H9 (cell line): ENCODE results near the gene CLDN2. TPM values are rescaled to one million over a fixed set of nuclear protein-coding genes. Genes with fewer than 3 reads are reported as not detected.

Source experiments
- DNase-seq: peaks from one replicate; pipeline ENCODE4 v3.0.0-alpha.2; 2017
- H2AFZ ChIP-seq: one replicate; pipeline ENCODE4 v1.6.1; 2013; ENCODE audit warnings: mild to moderate bottlenecking, low read length, control low read depth, moderate library complexity
- H2AK5ac ChIP-seq: 2 replicates; pipeline ENCODE4 v1.6.1; 2013; ENCODE audit warnings: low read length, control low read depth, mixed read lengths; ENCODE audit not compliant: insufficient read length
- H2BK120ac ChIP-seq: one replicate; pipeline ENCODE4 v1.6.1; 2013; ENCODE audit warnings: low read depth, mild to moderate bottlenecking, low read length, control low read depth, inconsistent platforms; ENCODE audit not compliant: poor library complexity, severe bottlenecking
- H2BK12ac ChIP-seq: 2 replicates; pipeline ENCODE4 v1.6.1; 2013; ENCODE audit warnings: low read length, control low read depth, mixed read lengths, low read depth; ENCODE audit not compliant: insufficient read length
- H2BK15ac ChIP-seq: 2 replicates; pipeline ENCODE4 v1.6.1; 2013; ENCODE audit warnings: low read depth, low read length, control low read depth
- H2BK20ac ChIP-seq: one replicate; pipeline ENCODE4 v1.6.1; 2013; ENCODE audit warnings: low read depth, mild to moderate bottlenecking, low read length, control low read depth, inconsistent platforms; ENCODE audit not compliant: poor library complexity, severe bottlenecking
- H2BK5ac ChIP-seq: 2 replicates; pipeline ENCODE4 v1.6.1; 2013; ENCODE audit warnings: low read length, control low read depth, mixed read lengths; ENCODE audit not compliant: insufficient read length
- H3K14ac ChIP-seq: 2 replicates; pipeline ENCODE4 v1.6.1; 2013; ENCODE audit warnings: low read length, control low read depth; ENCODE audit not compliant: insufficient read depth
- H3K18ac ChIP-seq: 2 replicates; pipeline ENCODE4 v1.6.1; 2013; ENCODE audit warnings: low read depth, mild to moderate bottlenecking, mixed read lengths, low read length, control low read depth; ENCODE audit not compliant: insufficient read length
- H3K23ac ChIP-seq: 2 replicates; pipeline ENCODE4 v1.6.1; 2013; ENCODE audit warnings: low read length, control low read depth, mixed read lengths, low read depth; ENCODE audit not compliant: insufficient read length
- H3K23me2 ChIP-seq: 2 replicates; pipeline ENCODE4 v1.6.1; 2013; ENCODE audit warnings: low read depth, mild to moderate bottlenecking, mixed read lengths, low read length, control low read depth; ENCODE audit not compliant: insufficient read length, poor library complexity, severe bottlenecking
- H3K27ac ChIP-seq: 2 replicates; pipeline ENCODE4 v1.5.1; 2013; ENCODE audit warnings: low read length, control low read depth, mixed read lengths, low read depth; ENCODE audit not compliant: insufficient read length
- H3K27me3 ChIP-seq: 2 replicates; pipeline ENCODE4 v1.6.1; 2013; ENCODE audit warnings: low read length, control low read depth, inconsistent platforms; ENCODE audit not compliant: insufficient read depth
- H3K4ac ChIP-seq: 2 replicates; pipeline ENCODE4 v1.6.1; 2013; ENCODE audit warnings: low read depth, mild to moderate bottlenecking, control low read depth, inconsistent platforms, low read length, moderate library complexity
- H3K4me1 ChIP-seq: 2 replicates; pipeline ENCODE4 v1.6.1; 2013; ENCODE audit warnings: low read length, control low read depth, inconsistent platforms; ENCODE audit not compliant: insufficient read depth
- H3K4me2 ChIP-seq: 2 replicates; pipeline ENCODE4 v1.6.1; 2013; ENCODE audit warnings: low read length, control low read depth, mixed read lengths; ENCODE audit not compliant: insufficient read length, insufficient read depth
- H3K56ac ChIP-seq: 2 replicates; pipeline ENCODE4 v1.6.1; 2013; ENCODE audit warnings: low read depth, mild to moderate bottlenecking, mixed read lengths, low read length, control low read depth; ENCODE audit not compliant: insufficient read length
- H3K79me1 ChIP-seq: 2 replicates; pipeline ENCODE4 v1.6.1; 2013; ENCODE audit warnings: low read depth, mild to moderate bottlenecking, moderate library complexity, low read length, control low read depth, inconsistent platforms; ENCODE audit not compliant: insufficient read depth, poor library complexity, severe bottlenecking
- H3K79me2 ChIP-seq: 2 replicates; pipeline ENCODE4 v1.6.1; 2013; ENCODE audit warnings: low read length, control low read depth, inconsistent platforms; ENCODE audit not compliant: insufficient read depth
- H3K9ac ChIP-seq: 2 replicates; pipeline ENCODE4 v1.6.1; 2013; ENCODE audit warnings: low read length, control low read depth, mixed read lengths; ENCODE audit not compliant: insufficient read length; ENCODE audit errors: extremely low read depth
- H3K9me3 ChIP-seq: one replicate; pipeline ENCODE4 v1.6.1; 2013; ENCODE audit warnings: low read depth, low read length, inconsistent platforms; ENCODE audit not compliant: control insufficient read depth
- H3T11ph ChIP-seq: one replicate; pipeline ENCODE4 v1.6.1; 2013; ENCODE audit warnings: mild to moderate bottlenecking, low read length, control low read depth, inconsistent platforms
- H4K20me1 ChIP-seq: one replicate; pipeline ENCODE4 v1.6.1; 2013; ENCODE audit not compliant: control insufficient read depth, insufficient read length, insufficient read depth
- H4K5ac ChIP-seq: 2 replicates; pipeline ENCODE4 v1.6.1; 2013; ENCODE audit warnings: low read depth, mild to moderate bottlenecking, mixed read lengths, low read length, control low read depth; ENCODE audit not compliant: insufficient read length
- H4K8ac ChIP-seq: replicated peaks from 2 replicates; pipeline ENCODE4 v1.6.1; 2013; ENCODE audit warnings: low read length, control low read depth, mixed read lengths, low read depth; ENCODE audit not compliant: insufficient read length
- H4K91ac ChIP-seq: 2 replicates; pipeline ENCODE4 v1.6.1; 2013; ENCODE audit warnings: low read depth, mild to moderate bottlenecking, moderate library complexity, mixed read lengths, low read length, control low read depth; ENCODE audit not compliant: insufficient read length
- H3K27ac Mint-ChIP-seq, 3 experiments: 2 replicates in 2 of 3; 3 replicates in 1 of 3; pipeline ENCODE4 v1.8.0; 2020 to 2021; ENCODE audit warnings: mixed read lengths in 3 of 3, mild to moderate bottlenecking in 1 of 3, moderate library complexity in 1 of 3
- H3K27me3 Mint-ChIP-seq: 2 replicates; pipeline ENCODE4 v1.8.0; 2021; ENCODE audit warnings: low read depth, mild to moderate bottlenecking, moderate library complexity, mixed read lengths
- H3K36me3 Mint-ChIP-seq, 3 experiments: 2 replicates in 2 of 3; 3 replicates in 1 of 3; pipeline ENCODE4 v1.8.0; 2020 to 2021; ENCODE audit warnings: low read depth in 3 of 3, mixed read lengths in 3 of 3; ENCODE audit not compliant: insufficient read depth in 1 of 3
- H3K4me1 Mint-ChIP-seq, 2 experiments: 2 replicates each; pipeline ENCODE4 v1.8.0; 2020; ENCODE audit warnings: mixed read lengths in 2 of 2
- H3K4me3 Mint-ChIP-seq, 2 experiments: 2 replicates in 1 of 2; 3 replicates in 1 of 2; pipeline ENCODE4 v1.8.0; 2020 to 2021; ENCODE audit warnings: mild to moderate bottlenecking in 2 of 2, mixed read lengths in 2 of 2, moderate library complexity in 1 of 2
- H3K9me3 Mint-ChIP-seq, 2 experiments: 2 replicates in 1 of 2; 3 replicates in 1 of 2; pipeline ENCODE4 v1.8.0; 2020; ENCODE audit warnings: mild to moderate bottlenecking in 2 of 2, mixed read lengths in 2 of 2, moderate library complexity in 1 of 2
- WGBS: extraction: QIAGEN DNeasy Blood & Tissue Kit; methylation state at CpG from one replicate; pipeline ENCODE4 v1.1.7; 2013; ENCODE audit warnings: missing lambda C conversion rate, low lambda C conversion rate, mixed read lengths; ENCODE audit not compliant: insufficient read length; ENCODE audit errors: extremely low coverage; 5-methylcytosine and 5-hydroxymethylcytosine counted together
- total RNA-seq: library from RNA; stranded (reverse); gene quantifications from 2 replicates; pipeline ENCODE4 v1.2.1, GENCODE V29; 2021
- TF ChIP-seq, protein P1 (sequence below): fragments of 200-600 bp; sonication (generic); conservative IDR thresholded peaks from 3 replicates; pipeline ENCODE4 v1.8.0; 2021; ENCODE audit warnings: antibody characterized with exemption, mild to moderate bottlenecking

The CLDN2 gene
- total RNA-seq, 1 experiment from 2014 or later, result not detected

DNA sequence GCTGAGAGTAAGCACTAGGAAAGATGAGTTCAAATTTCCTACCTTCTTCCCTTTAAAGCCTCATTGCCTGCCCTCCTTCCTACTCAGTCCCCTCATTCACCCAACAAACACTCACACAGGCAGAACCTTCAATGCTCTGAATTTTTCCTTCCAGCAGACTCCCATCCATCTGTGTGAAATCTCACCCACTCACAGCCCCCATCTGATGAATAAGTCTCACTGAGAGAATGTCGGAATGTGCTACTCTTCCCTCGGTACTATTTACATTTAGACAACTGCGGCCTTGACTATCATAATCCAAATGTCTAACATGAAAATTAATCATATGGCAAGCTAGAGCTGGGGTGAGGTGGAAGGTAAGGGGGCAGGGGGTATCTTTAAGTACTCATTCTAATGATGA lies 19.4 kb downstream of the CLDN2 start:
- Histone ChIP-seq H3K9ac (no peak overlapping the region), H2AFZ (no peak overlapping the region), H3K4ac (no peak overlapping the region), H2AK5ac (no peak overlapping the region), H3K14ac (no peak overlapping the region), H3K27ac (no peak overlapping the region), H2BK15ac (no peak overlapping the region), H3K23ac (no peak overlapping the region), H3K79me2 (no peaks in the 10 kb centered on the region), H3K4me1 (no peaks in the 10 kb centered on the region), H2BK5ac (no peak overlapping the region), H4K8ac (no peak overlapping the region), H4K20me1 (no peaks in the 10 kb centered on the region), H3K4me2 (no peak overlapping the region), H4K5ac (no peak overlapping the region), H3K27me3 (no peaks in the 10 kb centered on the region), H3K18ac (no peak overlapping the region), H3T11ph (no peak overlapping the region), H3K56ac (no peak overlapping the region), H2BK20ac (no peak overlapping the region), H4K91ac (no peak overlapping the region), H2BK120ac (no peak overlapping the region), H3K79me1 (no peaks in the 10 kb centered on the region), H2BK12ac (no peak overlapping the region), H3K23me2 (no peaks in the 10 kb centered on the region), H3K9me3 (peaks cover 5% of the 10 kb centered on the region)
- Mint-ChIP-seq H3K9me3 (peaks cover 0 to 7% of the 10 kb centered on the region in 2 experiments; a peak in 2 of 5 replicates), H3K4me1 (no peaks in the 10 kb centered on the region), H3K4me3 (no peak overlapping the region), H3K27me3 (no peaks in the 10 kb centered on the region), H3K36me3 (peaks cover 0 to 12% (median 0%) of the 10 kb centered on the region in 3 experiments; a peak in 2 of 7 replicates), H3K27ac (no peak overlapping the region)
- TF ChIP-seq, protein P1, sequence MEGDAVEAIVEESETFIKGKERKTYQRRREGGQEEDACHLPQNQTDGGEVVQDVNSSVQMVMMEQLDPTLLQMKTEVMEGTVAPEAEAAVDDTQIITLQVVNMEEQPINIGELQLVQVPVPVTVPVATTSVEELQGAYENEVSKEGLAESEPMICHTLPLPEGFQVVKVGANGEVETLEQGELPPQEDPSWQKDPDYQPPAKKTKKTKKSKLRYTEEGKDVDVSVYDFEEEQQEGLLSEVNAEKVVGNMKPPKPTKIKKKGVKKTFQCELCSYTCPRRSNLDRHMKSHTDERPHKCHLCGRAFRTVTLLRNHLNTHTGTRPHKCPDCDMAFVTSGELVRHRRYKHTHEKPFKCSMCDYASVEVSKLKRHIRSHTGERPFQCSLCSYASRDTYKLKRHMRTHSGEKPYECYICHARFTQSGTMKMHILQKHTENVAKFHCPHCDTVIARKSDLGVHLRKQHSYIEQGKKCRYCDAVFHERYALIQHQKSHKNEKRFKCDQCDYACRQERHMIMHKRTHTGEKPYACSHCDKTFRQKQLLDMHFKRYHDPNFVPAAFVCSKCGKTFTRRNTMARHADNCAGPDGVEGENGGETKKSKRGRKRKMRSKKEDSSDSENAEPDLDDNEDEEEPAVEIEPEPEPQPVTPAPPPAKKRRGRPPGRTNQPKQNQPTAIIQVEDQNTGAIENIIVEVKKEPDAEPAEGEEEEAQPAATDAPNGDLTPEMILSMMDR, result no peak
- no peak for DNase-seq
- no CpG with 5 or more reads among the region's 3 CpGs for WGBS
